SW 1271 (cell line): ENCODE measurements around the gene DNAJB1.
"Not testable (repeated sequence)": the region's sequence is repeated elsewhere in the genome, so short reads cannot be mapped to it uniquely, and the experiment has no call there.

Experiments used
- DNase-seq, 2 experiments: peaks; one replicate each; lab custom pipeline; 2025; lab: John Stamatoyannopoulos, UW

DNAJB1 gene

GRCh38 chr19:14517840-14518505 is at the start of gene DNAJB1:
Gene DNAJB1 (minus strand): TSS chr19:14518397. CDS start chr19:14518349, 48 bp downstream.
- peak; percentile 35 to 61 for DNase-seq

DNA sequence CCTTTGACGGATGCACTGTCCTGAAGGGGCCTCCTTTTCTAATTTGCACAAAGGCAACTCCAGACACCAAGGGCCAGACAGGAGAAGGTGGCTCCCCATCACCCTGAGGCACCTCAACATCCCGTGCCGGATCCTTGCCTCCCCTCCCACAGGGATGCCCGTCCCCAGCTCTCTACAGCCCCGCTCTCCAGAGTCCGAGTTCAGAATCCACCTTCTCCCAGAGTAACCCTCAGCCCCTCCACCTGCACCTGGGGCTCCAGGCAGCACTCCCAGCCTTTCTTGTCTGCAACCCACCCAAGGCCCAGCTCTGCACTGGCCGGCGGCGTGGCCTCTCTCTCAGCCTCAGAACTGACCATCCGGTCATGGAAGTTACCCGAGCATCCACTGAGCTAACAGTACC is 48.9 kb upstream of the DNAJB1 start:
- DNase-seq = no peak

GRCh38 chr19:14566712-14567077 is 48.5 kb upstream of the DNAJB1 start:
- no peak for DNase-seq

GRCh38 chr19:14565765-14566711 is 47.8 kb upstream of the DNAJB1 start:
- no peak for DNase-seq

- no peak for DNase-seq
Measured at GRCh38 chr19:14565298-14565679, 47.1 kb upstream of the DNAJB1 start.

- DNase-seq = not testable (repeated sequence)
Measured at GRCh38 chr19:14564652-14565297, 46.6 kb upstream of the DNAJB1 start.

DNA sequence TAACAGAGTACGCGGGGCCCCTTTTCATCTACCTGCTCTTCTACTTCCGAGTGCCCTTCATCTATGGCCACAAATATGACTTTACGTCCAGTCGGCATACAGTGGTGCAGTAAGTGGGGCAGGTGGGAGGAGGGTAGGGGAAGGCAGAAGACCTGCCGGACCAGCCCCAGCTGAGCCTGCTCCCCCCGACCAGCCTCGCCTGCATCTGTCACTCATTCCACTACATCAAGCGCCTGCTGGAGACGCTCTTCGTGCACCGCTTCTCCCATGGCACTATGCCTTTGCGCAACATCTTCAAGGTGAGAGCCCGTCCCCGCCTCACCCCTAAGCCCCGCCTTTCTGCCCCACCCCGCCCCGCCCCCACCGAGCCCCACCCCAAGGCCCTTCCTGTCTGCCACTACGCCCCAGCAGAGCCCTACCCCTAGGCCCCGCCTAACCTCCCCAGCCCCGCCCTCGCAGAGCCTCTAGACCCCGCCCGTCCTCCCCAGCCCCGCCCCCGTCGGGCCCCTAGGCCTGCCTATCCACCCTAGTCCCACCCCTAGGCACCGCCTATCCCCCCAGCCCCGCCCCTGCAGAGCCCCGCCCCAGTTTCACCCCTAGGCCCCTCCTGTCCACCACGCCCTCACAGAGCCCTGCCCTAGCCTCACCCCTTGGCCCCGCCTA is 45.9 kb upstream of the DNAJB1 start:
- DNase-seq = peak in 1 of 2 experiments; percentile 21

- DNase-seq = no peak
Measured at GRCh38 chr19:14563590-14563926, 45.4 kb upstream of the DNAJB1 start.

GRCh38 chr19:14562660-14563589 is 44.7 kb upstream of the DNAJB1 start:
- no peak for DNase-seq

DNA sequence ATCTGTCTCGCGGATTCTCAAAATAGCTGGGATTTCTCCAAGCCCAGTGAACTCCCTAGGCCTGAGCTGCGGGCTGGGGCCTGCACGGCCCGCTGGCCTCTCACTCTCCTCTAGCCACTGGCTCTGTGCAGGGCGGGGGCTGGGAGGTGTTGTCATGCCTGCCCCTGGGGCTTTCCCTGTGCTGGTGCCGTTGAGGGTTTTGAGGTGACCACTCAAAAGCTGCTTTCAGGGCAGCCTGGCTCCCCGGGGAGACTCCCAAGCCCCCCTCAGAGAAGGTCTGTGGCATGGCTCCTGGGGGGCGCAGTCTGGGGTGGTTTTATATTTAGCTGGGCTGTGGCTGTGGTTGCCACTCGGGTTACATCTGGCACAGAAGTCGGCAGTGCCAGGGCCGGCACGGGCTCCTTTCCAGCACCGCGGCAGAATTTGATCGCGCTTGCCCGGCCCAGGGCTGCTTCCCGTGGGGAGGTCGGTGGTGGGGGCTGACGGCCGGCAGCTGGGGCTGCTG is 43.7 kb upstream of the DNAJB1 start:
- no peak for DNase-seq

- no peak for DNase-seq
Measured at GRCh38 chr19:14561249-14561648, 43.1 kb upstream of the DNAJB1 start.

DNA sequence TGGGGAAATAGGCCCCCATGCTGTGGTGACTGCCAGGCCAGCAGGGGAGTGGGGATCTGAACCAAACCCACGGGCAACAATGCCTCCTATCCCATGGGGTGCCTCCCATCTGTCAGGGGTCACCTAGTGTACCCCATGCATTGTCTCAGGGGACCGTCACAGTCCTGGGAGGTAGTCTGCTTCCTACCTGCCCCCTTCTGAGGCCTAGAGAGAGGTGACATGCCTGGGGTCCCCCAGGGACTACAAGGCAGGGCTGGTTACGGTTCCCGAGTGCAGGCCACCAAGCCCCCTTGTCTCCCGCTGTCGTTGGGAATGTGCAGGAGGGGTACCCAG is 42.5 kb upstream of the DNAJB1 start:
- no peak for DNase-seq

GRCh38 chr19:14559916-14560775 is 41.9 kb upstream of the DNAJB1 start:
- DNase-seq = no peak

GRCh38 chr19:14558370-14559066 is 40.3 kb upstream of the DNAJB1 start:
- DNase-seq = no peak

GRCh38 chr19:14556662-14557188 is 38.5 kb upstream of the DNAJB1 start:
- peak in 1 of 2 experiments; percentile 71 for DNase-seq

DNA sequence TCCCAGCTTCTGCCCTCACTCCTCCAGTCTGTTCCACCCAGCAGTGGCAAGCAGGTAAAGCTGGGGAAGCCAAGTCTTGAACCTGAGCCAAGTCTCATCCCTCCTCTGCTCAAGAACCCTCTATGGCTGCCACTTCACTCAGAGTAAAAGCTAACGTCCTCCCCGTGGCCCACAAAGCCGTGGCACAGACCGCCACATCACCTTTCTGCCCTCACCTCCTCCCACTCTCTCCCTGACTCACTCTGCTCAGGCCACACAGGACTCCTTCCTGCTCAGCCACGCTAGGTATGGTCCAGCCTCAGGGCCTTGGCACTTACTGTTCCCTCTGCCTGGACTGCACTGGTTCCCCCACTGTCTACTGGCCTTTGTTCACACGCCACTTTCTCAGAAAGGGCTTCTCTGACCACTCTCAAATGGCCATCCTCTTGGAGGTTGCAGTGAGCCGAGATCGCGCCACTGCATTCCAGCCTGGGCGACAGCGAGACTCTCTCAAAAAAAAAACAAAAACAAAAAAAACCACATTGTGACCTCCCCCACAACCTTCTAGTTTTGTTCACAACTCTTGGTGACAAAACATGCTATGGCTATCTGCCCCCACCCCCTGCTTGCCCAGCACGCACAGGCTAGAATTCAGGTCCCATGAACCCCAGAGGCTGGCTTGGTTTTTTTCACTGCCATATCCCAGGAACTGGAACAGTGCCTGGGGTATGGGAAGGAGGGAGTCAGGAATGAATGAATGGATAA is 37.9 kb upstream of the DNAJB1 start:
- DNase-seq = no peak

- DNase-seq = no peak
Measured at GRCh38 chr19:14554382-14554812, 36.2 kb upstream of the DNAJB1 start.

DNA sequence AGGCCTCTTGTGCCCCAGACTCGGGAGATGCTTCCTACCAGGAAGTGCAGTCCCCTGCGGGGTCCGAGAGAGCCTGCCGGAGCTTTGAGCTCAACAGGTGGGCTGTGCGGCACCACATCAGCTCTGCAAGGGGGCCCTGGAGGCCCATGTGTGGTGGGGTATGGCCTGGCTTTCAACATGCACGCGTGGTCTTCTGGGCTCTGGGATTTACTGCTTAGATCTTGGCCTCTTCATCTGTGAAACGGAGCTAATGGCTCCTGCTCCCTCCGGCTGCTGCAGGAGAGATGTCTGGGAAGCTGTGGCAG is 35.7 kb upstream of the DNAJB1 start:
- DNase-seq = no peak
